Ecto neural progenitor cell (in vitro differentiated cells): ENCODE measurements around the gene ATP6V0A4.
"Not testable (repeated sequence)": the region's sequence is repeated elsewhere in the genome, so short reads cannot be mapped to it uniquely, and the experiment has no call there.

Experiments used
- DNase-seq: peaks from one replicate; pipeline ENCODE4 v3.0.0-alpha.2; 2018; ENCODE audit warnings: low spot score

ATP6V0A4 gene

DNA sequence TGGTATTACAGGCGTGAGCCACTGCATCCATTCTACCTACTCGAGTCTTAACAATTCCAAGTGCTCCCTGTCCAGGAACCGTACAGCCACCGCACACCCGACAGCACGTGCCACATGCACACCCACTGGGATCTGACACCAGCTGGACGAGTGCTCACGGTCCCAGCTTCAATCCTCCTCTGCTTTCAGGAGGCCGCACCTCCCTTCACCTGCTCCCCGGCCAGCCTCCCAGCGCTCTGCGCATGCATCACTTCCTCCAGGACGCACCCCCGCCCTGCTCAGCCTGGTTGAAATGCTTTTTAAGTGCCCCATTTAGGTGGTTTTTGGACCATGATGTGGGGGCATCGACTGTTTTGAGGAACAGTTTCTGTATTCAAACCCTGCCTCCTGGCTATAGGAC is 47.5 kb downstream of the ATP6V0A4 start:
- DNase-seq = no peak

DNA sequence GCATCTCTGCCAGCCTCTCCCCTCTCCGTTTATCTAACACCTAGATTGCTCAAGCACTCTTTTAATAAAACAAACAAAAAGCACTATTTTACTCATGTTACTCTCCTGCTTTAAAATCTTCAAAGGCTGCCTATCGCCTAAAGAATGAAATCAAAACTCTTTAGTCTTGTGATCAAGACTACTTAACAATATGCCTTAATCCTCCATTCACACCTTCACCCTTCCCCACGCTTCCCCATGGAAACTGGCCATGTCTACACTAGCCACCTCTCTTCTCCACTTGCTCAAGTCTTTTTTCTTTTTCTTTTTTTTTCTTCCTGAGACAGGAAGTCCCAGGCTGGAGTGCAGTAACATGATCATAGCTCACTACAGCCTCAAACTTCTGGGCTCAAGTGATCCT is 48.0 kb downstream of the ATP6V0A4 start:
- DNase-seq = no peak

- no peak for DNase-seq
Observed at GRCh38 chr7:138748666-138749065, 49.3 kb downstream of the ATP6V0A4 start.

- DNase-seq = no peak
Observed at GRCh38 chr7:138746073-138746472, 51.9 kb downstream of the ATP6V0A4 start.

DNA sequence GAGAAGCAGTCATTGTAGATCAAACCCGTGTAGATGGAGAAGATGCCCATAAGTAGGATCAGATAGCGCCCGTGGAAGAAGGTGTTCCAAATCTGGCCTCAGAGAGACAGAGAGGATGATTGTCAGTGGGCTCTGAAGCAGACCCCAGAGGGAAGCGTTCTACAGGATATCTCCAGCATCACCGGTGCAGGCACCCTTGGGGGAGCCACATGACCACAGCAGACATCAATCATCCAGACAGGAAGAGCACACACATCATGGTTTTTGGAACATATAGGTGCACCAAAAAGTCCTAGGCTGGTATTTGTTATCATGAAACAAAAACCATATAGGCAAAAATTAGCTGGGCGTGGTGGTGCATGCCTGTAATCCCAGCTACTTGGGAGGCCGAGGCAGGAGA is 52.8 kb downstream of the ATP6V0A4 start:
- DNase-seq = no peak

- DNase-seq = no peak
Observed at GRCh38 chr7:138741453-138741735, 56.6 kb downstream of the ATP6V0A4 start.

GRCh38 chr7:138739859-138740258 is 58.1 kb downstream of the ATP6V0A4 start:
- DNase-seq = no peak

DNA sequence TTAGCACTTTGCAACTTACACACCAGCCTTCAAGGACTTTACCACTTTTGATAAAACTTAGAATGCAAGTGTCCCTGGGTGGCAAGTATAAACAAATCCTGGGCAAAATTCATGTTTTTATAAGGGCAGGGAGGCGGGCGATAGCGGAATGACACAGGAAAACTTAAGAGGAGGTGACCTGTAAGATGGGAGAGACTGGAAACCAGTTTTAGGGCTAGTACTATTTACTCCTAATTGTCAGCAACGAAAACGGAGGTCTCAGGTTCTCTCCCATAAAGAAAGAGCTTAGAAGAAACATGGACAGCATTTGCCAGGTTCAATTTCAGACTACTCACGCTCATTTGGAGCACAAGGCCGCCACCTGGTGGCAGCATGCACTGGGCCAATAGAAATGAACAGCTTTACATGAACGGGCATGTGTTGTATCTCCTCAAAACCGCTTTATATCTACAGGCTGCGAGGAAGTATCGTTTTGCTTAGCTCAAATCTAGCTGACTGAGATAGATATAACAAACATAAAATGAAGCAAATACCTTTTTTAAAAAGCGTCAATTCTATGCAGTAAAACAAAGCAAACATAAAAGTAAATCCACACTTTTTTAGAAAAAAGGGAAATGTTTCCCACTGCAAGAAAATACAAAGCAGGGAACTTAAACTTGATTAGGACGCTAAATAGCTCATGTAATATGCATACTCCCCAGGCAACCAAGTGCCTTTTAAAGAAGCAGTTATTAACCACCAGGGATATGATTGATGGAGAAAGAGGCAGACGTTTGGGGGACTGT is 59.3 kb downstream of the ATP6V0A4 start:
- peak; percentile 83 for DNase-seq

DNA sequence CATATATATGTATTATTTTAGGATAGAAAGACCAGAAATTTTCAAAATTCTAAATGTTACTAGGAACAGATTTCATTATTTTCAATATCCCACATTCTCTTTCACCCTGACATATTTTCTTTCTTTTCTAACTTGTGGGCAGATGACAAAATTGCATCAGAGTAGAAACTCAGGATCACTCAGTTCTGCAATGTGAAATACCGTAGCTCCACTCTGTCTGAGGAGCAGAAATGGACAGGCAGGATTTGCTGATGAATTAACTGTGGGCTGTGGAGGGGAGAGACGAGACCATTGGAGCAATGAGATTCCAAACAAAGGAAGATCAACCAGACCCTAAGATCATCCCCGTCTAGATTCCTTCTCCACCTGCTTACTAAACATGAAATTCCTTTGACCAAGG is 59.9 kb downstream of the ATP6V0A4 start:
- DNase-seq = no peak

DNA sequence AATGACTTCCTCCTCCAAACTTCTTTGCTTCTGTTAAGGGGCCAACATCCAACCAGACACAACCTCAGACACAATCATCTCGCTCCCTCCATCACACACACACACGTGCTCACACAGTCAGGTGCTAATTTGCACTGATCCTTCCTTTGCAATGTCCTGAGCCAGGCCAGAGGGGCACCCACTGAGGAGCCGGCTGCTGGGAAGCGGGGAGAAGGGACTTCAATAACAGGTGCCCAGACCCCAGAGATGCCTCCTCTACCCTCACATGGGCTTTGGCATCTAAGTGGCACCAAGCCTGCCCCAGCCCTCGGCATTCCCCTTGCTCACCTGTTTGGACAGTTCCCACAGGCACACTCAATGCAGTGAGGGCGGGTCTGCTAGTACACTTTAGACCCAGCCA is 62.6 kb downstream of the ATP6V0A4 start:
- no peak for DNase-seq

DNA sequence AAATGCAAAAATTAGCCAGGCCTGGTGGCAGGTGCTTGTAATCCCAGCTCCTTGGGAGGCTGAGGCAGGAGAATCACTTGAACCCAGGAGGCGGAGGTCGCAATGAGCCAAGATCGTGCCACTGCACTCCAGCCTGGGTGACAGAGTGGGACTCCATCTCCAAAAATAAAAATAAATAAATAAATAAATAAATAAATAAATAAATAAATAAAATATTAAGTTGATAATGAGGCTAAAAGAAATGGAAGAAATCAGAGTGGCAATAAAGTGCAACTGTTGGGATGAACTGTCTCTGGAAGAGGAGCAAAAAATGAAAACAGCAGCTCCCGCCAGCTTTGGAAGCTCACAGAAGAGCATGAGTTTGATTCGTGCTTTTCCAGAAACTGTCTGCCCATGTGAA is 66.3 kb downstream of the ATP6V0A4 start:
- DNase-seq = not testable (repeated sequence)

DNA sequence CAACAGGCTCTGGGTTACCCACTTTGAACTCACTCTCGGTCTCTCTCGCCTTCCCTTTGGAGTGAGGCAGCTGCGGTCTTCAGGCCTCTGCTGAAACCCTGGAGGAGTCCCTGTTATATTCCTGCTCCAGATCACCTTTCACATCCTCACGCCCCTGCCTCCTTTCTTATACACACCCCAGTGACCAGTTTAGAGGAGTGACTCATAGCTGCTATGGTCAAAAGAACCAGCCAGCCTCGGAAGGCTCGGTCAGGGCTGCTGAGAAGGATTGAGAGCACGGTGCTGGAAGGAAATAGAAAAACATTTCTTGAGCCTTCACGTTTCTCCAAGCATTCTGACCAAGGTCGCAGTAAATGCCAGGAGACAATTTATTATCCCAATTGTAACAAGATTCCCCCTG is 68.6 kb downstream of the ATP6V0A4 start:
- DNase-seq = no peak

- no peak for DNase-seq
Observed at GRCh38 chr7:138727336-138728099, 70.5 kb downstream of the ATP6V0A4 start.

- no peak for DNase-seq
Observed at GRCh38 chr7:138726288-138726687, 71.7 kb downstream of the ATP6V0A4 start.

DNA sequence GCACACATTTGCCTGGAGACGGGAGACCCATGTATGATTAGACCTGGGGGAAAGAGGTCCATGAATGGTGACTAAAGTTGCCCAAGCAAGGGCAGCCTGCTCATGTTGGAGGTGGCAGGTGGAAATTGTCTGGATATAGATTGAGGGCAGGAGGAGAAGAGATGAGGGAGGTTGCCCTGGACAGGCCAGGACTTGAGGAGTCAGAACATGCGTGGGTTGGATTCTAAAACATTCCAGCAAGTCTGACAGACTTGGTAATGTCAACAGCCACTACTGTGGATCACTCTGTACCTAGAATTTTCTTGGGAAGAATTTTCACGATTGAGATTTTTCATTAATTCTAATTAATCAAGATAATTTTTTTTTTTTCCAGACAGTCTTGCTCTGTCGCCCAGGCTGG is 77.7 kb downstream of the ATP6V0A4 start:
- no peak for DNase-seq

DNA sequence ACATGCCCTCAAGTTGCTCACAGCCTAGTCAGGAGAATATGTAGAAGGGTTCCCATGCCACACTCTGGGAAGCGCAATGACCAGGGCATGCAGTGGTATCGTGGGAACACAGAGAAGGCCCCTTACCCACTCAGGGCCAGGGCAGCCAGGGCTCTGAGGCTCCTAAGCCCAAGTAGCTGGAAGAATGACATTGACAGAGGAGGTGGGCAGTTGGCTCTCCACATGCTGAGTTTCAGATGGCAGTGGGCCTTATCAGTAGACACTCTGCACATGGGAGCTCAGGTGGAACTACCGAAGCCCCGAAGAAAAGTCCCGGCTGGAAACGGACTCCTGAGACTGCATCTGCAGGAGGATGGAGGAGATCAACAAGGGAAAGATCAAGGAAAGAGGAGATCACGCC is 81.1 kb downstream of the ATP6V0A4 start:
- no peak for DNase-seq

DNA sequence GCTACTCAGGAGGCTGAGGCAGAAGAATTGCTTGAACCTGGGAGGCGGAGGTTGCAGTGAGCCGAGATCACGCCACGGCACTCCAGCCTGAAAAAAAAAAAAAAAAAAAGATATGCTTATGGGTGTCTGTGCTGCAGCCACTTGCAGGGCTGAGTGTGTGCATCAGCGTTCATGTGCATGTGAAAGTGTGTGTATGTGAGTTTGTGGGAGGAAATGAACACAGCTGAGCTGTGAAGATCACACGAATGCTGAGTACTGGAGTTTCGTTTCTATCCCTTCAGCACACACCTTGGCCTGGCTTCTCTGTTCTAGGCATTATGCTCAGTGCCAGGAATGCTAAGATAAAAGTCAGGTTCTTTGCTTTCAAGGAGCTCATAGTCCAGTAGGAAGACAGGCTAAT is 84.8 kb downstream of the ATP6V0A4 start:
- DNase-seq = no peak

GRCh38 chr7:138712652-138713051 is 85.3 kb downstream of the ATP6V0A4 start:
- DNase-seq = no peak

DNA sequence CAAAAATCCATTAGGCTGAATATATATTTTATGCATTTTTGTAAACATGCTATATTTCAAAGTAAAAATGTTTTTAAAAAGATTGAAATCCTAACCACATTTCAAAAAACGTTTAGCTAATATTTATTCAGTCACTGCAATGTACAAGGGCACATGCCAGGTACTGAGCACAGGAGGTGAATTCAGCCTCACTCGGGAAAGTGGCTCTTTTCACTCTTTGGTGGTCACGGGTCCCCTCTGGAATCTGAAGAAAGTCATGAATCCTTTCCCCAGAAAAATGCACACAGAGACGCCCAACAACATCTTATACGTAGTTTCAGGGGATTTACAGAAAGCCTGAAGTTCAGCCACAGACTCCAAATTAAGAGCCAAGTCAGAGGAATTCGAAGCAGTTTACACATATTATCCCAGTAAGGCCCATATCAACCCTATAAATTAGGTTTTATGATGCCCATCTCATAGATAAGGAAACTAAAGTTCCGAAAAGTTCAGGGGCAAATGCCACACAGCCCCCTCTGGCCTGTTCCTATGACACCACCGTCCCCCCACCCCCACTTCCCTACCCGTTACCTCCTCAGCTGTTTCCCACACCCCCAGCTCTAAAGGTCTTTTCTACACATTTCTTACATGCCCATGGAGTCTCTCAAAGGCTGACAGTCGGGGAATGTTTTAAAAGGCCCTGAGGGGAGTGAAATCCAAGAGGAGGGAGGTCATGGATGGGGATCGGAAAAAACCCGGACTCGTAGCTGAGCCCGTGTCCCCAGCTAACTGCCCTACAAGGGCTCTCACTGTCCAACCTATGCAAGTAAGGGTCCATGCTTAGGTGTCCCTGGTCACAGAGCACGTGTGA is 87.2 kb downstream of the ATP6V0A4 start:
- no peak for DNase-seq

GRCh38 chr7:138705167-138705566 is 92.8 kb downstream of the ATP6V0A4 start:
- DNase-seq = no peak

GRCh38 chr7:138701537-138701923 is 96.5 kb downstream of the ATP6V0A4 start:
- no peak for DNase-seq

DNA sequence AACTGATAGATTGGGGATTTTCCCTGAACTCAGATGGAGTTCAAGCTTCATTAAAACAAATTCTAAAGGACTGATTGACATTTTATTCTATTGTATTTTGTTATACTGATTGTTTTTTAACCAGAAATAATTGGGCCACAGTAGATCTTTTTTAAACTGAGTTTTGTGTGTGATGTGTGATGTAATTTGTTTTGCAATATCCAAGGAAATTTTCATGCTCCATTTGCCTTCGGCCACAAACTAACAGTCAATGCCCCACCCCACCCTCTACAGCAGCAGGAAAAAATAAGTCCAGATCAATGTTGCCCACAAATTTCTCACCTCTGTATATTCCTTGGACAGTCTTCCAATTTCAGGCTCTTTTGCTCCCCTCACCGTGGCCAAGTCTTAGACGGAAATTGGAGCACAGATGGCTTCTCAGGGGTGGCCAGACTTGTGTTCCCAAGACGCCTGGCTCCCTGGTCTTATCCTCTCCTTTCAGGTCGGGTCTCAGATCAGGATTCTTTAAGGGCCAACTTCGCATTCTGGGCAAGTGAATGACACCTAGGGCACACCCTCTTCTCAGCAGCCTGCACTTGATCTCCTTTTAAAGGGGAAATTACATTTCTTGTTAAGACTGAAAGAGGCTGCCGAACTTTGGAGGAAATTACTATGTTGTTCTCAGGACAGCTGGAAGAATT is 97.0 kb downstream of the ATP6V0A4 start, which contains the start of gene SVOPL:
Gene SVOPL, minus strand, starts transcription at position 506 of the 680 bp plus-strand sequence. CDS start 22,317 bp downstream, outside the sequence.
- DNase-seq = no peak
